HG03342 (cell line): ENCODE results near the gene PIEZO2.
"Not testable (repeated sequence)": the region's sequence is repeated elsewhere in the genome, so short reads cannot be mapped to it uniquely, and the experiment has no call there.

Experiments used
- ATAC-seq: cut with Tn5 transposase; IDR thresholded peaks from one replicate; pipeline ENCODE4 v1.9.1; 2021; ENCODE audit warnings: mild to moderate bottlenecking, moderate library complexity; ENCODE audit not compliant: unreplicated experiment

Gene PIEZO2

DNA sequence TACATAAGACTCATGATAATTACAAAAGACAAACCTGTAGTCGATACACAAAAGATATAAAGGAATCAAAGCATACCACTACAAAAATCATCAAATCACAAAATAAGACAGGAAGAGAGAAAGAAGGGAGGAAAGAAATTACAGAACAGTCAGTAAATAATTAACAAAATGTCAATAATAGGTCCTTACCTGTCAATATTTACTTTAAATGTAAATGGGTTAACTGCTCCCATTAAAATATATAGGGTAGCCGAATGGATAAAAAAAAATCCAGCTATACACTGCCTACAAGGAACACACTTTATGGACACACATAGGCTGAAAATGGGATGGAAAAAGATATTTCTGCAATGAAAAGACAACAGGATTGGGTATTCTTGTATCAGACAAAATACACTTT is 163.7 kb downstream of the PIEZO2 start:
- no peak for ATAC-seq

DNA sequence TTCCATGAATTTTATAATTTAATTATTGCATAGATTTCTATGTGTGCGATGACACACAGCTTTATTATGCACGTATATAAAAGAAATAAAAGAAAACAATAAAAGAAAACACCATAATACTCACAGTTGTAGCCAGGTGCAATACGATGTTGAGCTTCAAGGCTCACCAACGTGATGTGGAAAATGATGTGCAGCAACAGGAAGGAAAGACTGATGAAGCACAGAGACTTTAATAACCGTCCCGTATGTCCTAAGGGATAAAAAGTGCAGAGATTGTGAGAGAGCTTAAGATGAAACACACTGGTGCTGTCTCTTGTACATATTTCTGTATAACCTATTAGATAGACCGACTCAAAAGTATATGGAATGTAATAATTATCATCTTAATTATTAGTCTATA is 170.0 kb downstream of the PIEZO2 start:
- ATAC-seq: no peak

DNA sequence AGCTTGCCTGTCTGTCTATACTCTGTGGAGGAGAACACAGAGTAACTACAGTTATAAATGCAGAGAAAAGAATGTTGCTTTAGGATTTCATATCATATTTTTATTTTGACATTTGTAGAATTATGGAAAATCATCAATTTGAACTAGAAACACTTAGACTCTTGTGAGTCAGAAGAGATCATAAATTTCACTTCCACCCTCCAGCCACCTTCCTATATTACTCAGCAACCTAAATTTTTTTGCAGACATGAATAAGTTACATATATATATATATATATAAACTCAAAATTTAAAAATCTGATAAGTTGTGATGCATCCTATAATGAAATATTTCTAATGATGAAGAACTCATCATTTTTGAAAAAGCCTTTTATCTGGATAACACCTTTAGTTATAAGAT is 172.3 kb downstream of the PIEZO2 start:
- ATAC-seq: no peak

DNA sequence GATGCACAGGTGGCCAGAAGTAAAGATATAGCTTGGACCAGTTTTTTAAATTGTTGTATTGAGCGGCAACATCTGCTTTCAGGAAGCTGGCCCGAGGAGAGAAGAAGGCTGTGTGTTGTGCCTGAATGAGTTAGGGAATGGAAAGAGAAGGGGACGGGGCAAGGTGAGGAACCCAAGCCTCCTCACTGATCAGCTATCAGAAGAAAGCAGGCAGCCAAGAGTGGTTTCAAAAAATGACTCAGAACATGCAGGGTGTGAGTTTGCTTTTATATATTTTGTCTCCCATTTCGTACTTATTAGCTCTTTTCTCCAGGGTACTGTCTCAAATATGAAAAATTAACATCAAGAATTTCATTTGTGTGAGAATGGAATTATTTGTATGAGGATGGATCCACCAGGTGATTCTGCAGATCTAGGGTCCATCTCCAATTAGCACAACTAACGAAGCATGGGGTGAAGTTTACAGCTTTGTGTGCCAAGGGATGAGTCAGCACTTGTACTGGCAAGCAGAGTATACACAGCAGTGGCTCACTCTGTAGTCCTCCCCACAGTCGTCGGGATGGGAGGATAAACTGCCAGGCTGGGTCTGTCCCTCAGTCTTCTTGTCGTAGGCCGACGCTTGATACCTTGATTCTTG is 175.7 kb downstream of the PIEZO2 start:
- no peak for ATAC-seq

DNA sequence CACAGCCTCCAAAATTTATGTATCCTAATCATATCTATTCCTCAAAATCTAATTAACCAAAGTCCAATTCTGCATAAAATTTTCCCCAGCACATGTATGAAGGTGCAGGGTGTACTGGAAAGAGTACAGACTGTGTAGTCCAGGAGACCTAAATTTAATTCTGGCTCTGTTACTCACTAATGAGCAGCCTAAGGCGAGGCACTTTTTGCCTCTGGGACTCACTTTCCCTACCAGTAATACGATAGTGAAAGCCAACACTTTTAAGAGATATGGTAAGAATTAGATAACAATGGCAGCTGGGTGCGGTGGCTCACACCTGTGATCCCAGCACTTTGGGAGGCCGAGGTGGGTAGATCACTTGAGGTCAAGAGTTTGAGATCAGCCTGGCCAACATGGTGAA is 177.7 kb downstream of the PIEZO2 start:
- ATAC-seq: no peak

DNA sequence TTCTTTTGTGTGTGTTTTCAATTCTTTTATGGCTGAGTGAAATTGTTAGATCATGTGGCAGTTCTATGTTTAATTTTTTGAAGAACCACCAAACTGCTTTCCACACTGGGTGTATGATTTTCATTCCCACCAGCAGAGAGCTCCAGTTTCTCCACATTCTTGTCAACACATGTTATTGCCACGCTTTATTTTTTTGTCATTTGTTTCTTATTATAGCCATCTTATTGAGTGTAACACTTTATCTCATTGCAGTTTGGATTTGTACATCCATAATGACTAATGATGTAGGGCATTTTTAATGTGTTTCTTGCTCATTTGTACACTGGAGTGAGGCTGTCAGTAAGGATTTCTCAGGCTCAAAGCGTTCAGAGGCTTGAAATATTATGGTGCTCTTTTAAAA is 184.2 kb downstream of the PIEZO2 start:
- ATAC-seq: no peak

DNA sequence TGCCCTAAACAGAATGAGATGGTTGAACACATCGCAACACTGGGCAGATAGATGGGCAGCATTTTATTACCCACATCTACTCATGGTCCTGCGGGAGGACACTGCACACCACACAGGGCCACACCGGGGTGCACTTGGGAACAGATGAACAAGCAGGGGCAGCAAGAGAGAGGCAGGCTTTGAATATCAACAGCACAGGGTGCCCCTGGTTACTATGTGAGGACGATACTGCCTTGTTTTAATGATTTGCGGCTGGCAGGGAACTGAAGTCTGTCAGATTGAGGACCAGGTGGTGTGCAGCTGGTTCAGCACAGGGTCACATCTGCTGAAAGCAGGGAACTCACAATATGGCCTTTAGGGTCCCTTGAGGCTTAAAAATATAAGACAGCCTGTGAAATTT is 195.7 kb downstream of the PIEZO2 start:
- no peak for ATAC-seq

DNA sequence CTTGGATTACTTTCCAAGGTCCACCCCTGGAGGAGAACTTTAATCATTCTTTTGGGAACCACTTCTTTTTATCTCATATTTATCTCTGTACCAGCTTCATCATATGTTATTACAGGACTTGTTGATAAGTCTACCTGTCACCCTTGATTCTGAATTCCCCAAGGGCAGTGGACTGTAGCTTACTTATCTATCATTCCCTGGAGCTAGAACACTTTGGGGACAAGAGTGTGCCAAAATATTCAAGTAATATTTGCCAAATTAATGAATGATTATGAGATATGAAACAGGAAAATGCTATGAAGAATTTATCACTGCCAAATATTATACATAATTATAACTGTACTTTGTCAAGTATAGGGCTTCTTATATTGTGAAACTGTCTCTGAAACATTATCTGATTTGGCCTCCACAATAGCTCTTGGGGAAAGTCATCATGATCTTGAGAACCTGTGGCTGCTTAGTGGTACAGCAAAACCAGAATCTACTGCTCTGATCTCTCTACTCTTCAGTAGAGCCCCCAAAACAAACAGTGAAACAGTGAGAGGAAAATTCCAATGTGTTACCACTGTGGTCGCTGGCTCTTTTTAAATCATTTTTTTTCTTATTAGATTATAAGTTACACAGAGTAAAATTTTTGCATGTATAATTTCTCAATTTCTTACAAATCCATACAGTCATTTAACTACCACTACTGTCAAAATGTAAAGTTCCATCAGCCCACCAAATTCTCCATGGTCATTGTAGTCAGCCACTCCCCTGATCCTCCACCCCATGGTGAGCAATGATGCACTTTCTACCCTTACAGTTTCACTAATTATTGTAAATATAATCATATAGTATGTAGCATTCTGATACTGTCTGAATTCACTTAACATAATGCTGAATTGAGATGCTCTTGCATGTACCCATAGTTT is 197.5 kb downstream of the PIEZO2 start:
- no peak for ATAC-seq

DNA sequence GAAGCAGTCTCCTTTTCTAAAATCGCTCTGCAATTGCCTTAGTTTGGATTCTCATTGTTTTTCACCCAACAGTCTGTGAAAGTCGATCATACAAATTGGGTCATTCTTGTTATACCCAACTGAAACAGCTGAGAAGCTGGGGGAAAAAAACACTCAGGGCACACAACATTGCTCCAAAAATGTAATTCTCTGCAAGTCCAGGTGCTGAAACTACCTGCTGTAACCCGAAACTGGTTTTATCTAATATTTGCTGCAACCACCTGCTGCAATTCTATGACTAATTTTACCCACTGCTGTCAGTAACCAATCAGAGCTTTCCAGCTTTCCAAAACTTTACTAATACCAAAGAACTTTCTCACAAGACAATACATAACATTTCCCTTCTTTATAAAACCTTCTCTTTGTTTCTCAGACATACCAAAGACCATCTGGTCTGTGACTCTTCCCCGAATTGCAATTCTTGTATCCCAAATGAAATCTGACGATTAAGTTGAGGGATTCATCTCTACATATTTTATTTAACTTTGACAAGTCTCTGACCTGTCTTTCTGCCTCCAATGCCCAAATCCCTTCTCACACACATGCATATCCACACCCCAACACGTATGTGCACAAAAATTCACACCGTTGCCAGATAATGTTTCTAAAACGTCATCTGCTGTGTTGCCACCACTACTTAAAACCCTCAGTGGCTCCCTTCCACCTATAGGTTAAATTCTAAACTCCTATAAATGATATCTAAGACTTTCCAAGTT is 198.3 kb downstream of the PIEZO2 start:
- no peak for ATAC-seq

DNA sequence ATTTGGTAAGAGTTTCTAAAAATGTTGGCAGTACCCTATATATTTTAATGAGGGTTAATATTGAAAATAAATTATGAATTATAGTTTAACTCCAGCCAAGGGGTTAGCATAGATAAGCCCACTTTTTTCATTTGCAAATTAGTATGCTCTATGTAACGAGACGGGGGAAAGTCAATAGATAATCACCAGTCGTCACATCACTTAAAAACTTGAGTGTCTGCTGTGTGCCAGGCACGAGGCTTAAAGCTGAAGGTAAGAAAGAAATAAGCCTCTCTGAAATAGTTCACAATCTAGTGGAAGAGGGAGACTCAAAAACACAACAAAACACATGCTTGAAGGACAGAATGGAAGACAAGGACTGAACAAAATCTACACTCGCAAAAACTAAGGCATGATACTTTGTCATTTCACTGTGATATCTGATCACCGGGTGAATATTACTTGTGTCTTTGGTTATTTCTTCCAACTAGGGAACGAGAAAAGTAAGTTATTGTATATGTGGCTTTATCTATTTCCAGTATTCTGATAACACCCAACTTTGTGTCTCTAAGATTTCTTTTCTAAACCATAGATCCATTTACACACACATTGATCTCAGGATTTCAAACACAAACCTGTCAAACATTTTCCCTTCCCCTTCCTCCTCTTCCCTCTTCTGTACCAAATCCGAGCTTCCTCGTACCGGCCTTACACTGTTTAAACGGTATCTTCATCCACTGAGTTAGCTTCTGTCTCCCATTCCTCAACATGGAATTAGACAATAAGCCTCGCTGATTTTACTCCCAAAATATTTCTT is 199.1 kb downstream of the PIEZO2 start:
- ATAC-seq: no peak

DNA sequence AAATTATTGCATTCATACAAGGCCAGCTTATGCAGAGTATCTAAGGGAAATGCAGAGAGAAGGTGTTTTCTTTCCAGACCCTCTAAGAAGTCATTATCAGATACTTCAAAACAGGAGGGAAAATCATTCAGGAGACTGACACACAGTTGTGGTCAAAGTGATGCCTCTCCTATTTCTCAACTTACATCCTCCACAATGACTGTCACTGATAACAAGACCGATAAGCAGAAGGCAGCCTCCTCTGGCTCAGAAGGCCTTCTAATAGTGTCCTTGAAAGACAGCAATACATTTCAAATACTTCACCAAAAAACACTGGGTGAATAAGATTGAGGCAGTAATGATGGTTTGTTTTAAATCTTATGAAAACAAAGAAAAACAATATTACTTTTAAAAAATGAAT is 199.7 kb downstream of the PIEZO2 start:
- no peak for ATAC-seq

DNA sequence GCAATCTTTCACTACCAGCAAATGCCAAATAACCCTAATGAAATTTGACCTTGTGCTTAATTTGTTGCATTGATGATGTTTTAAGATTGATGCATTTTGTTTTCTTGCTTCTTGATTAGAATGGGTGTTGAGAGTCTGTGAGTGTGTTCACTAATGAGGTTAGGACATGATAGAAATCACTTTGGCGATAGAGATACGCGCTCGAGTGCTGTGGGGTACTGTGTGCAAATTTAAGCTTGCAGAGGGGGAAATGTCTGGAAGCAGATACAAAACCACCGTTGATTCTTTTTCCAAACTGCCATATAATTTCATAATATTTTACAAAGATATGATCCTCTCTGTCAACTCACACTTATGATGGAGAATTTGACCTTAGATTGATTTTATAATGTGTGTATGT is 200.9 kb downstream of the PIEZO2 start:
- no peak for ATAC-seq

DNA sequence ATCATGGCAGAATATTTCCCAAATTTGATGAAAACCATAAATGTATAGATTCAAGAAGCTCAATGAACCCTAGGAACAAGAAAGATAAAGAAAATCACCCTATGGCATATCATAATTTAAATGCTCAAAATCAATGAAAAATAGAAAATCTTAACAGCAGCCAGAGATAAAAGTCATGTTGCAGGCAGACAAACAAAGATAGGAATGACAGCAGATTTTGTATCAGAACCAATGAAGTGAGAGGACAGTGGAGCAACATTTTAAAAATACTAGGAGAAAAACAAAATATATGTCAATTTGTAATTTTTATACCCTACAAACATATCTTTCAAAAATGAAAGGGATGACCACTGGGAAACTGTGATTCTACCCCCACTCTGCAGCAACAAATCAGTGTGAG is 203.3 kb downstream of the PIEZO2 start:
- ATAC-seq: no peak

DNA sequence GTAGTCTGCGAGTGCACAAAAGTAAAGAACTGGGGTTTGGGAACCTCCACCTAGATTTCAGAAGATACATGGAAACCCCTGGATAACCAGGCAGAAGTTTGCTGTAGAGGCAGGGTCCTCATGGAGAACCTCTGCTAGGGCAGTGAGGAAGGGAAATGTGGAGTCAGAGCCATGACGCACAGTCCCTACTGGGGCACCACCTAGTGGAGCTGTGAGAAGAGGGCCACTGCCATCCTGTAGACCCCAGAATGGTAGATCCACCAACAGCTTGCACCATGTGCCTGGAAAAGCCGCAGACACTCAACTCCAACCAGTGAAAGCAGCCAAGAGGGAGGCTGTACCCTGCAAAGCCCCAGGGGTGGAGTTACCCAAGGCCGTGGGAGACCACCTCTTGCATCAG is 206.4 kb downstream of the PIEZO2 start:
- ATAC-seq: no peak

DNA sequence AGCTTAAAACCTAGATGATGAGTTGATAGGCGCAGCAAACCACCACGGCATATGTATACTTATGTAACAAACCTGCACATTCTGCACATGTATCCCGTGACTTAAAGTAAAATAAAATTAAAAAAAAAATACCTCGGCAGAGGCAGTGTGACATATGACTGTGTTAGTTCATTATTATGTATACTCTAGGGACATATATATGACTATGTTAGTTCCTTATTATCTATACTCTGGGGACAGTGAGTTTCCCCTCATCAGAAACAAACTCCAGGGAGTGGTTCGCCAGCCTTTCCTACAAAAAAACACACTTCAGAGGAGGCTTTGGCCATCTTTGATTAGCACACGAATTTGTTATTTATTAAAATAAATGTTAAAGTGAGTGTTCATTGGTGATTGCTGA is 209.5 kb downstream of the PIEZO2 start:
- ATAC-seq: no peak

DNA sequence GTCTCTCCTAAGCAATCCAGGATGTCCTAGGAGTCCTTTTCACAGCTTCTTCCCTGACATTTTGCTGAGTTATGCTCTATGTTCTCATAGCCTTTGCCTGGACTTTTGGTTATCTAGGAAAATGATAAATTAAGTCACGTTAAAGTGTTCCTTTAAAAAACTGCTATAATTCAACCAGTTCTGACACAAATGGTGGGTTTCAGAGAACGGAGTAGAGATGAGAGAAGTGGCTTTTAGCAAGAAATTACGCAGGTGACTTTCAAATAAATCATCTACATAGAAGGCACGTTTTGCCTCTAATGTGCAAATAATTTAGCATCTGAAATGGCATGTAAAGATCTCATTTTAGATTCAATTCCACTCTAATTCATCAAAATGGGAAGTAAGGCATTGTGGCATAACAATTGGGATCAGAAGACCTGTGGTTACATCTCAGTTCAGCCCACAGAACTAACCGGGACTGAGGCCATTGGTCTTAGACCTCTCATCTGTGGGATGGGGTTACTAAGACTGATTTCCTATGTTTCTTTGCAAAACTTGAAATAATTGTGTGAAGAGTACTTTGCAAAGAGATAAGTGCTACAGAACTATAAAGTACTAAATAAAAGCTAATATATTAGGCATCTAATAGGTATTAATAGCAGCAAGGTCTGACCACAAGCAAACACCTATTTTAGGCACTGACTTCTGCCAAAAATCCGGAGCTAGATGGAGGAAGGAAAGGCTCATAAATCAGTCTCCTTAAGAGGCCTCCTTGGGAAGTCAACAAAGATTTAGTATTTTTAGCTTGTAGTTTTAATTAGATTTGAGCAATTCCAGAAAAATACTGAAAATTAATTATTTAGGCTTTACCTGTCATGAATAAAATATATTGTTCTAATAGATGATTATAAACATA is 211.4 kb downstream of the PIEZO2 start:
- ATAC-seq: no peak

DNA sequence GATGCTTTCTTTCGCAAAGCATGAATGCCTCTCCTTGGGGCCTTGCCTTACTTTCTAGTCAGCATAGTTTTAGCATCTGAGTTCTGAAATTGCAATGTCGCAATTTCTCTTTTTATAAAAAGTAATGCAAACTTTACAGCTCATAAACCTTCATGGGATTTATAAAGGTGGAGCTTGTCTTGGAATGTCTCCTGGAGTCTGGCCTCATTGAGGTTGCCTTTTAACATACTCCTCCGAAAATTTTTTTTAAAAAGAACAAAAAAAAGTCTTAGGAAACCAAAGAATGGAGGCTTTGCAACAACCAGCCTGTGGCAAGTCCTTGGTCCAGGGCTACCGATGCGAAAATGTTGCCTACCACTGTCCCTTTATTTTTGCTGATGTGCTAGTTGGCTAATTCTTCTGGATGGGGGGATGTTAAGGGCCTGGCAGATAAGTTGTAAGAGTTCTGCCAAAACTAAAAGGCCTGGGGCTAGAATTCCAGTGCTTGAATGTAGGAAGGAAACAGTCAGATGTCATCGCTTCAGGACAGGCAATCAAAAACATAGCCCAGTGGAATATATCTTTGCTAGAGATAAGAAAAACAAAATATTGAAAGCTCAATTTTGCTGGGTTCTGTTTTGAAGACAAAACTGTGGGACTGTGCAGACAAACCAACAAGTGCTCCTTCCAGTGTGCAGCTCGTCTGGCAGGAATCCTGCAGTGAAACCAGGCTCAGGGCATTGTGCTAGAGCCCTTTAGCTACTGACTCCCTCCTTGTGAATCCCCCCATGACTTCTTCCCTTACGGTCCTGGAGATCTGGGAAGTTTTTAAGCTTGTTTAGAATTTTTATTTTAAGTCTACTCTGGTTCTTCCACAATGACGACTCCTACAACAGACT is 213.0 kb downstream of the PIEZO2 start:
- no peak for ATAC-seq

DNA sequence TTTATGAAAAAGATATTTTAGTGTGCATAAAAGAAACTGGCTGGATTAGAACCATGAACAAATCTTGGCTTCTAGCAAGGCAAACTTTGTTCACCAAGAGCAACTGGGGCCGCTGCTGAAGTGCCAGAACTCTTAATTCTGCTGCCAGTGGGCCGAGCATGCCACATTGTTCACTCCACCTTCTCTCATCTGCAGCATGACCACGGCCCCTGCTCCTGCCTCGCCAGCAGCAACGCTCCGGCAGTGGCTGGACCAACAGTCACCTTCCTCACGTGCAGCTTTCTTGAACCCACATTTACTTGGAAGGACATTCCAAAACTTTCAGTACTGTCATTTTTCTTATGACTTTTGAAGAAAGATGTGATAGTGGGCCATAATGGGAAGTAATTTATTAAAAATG is 213.8 kb downstream of the PIEZO2 start:
- no peak for ATAC-seq

DNA sequence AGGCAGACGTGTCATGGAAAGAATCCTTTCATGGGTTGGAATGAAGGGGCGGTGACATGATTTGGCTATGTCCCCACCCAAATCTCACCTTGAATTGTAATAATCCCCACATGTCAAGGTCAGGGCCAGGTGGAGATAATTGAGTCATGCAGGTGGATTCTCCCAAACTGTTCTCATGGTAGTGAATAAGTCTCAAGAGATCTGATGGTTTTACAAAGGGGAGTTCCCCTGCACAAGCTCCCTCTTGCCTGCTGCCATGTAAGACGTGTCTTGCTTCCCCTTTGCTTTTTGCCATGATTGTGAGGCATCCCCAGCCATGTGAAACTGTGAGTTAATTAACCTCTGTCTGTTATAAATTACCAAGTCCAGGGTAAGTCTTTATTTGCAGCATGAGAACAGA is 215.7 kb downstream of the PIEZO2 start:
- not testable (repeated sequence) for ATAC-seq
